Measurements from ENCODE around the gene PHYHIPL. TPM values are rescaled to one million over a fixed set of nuclear protein-coding genes. Genes with fewer than 3 reads are reported as not detected.

Gene PHYHIPL
- total and polyA plus RNA-seq, 2 donors (not counting 3 experiments of a cell fraction or from before 2014, with no cell fraction given), result not detected

GRCh38 chr10:59289853-59290252 is 113.4 kb downstream of the PHYHIPL start:
- no peak for FAIRE-seq
- Histone ChIP-seq H2AFZ (ENCODE audit: low read depth, low read length) (no peak overlapping the region), H3K9me1 (replicated peaks; ENCODE audit: control insufficient read depth, extremely low read depth, insufficient read depth, low read length) (no peaks in the 10 kb centered on the region), H3K9me3 (replicated peaks; ENCODE audit: control insufficient read depth, insufficient read depth, low read length) (no peaks in the 10 kb centered on the region), H3K4me1 (ENCODE audit: control insufficient read depth, extremely low read depth, insufficient read depth, low read length) (no peaks in the 10 kb centered on the region), H3K36me3 (ENCODE audit: control insufficient read depth in 2 of 2, extremely low read depth in 1 of 2, insufficient read depth in 2 of 2, low read length in 2 of 2) (no peaks in the 10 kb centered on the region), H3K4me2 (ENCODE audit: insufficient read depth, low read length) (no peak overlapping the region), H3K79me2 (ENCODE audit: control insufficient read depth, insufficient read depth, low read length) (no peaks in the 10 kb centered on the region), H3K27me3 (ENCODE audit: control insufficient read depth in 2 of 2, insufficient read depth in 2 of 2, low read length in 2 of 2) (no peaks in the 10 kb centered on the region), H3K27ac (ENCODE audit: insufficient read depth, low read depth, low read length) (no peak overlapping the region), H3K4me3 (replicated peaks in 1 of 3; ENCODE audit: insufficient read depth in 1 of 3, low read depth in 1 of 3, low read length in 3 of 3) (no peak overlapping the region), H4K20me1 (replicated peaks; ENCODE audit: control insufficient read depth, extremely low read depth, insufficient read depth, low read length) (no peaks in the 10 kb centered on the region), H3K9ac (replicated peaks; ENCODE audit: extremely low read depth, insufficient read depth, low read length) (no peak overlapping the region)
- no TSS peak for BruUV-seq (replicated peaks)
- dilution Hi-C loops (cut with MboI; ENCODE audit: extremely low pct_ligation_motif_present, low sequenced_read_pairs) (no loop called here), intact Hi-C loops (cut with micrococcal nuclease) (no loop called here)
- no peak for DNase-seq (ENCODE audit: low read depth, low spot score)
- TF ChIP-seq EZH2 (IDR thresholded peaks at IDR 0.05; ENCODE audit: borderline replicate concordance, low read depth, low read length, severe bottlenecking), result no peak
- ChIA-PET CTCF (no interaction called here), POLR2A (no interaction called here)

GRCh38 chr10:59290448-59290847 is 114.0 kb downstream of the PHYHIPL start:
- POLR2A ChIA-PET, result no interaction called here
- H3K36me3 ChIP-seq (ENCODE audit: control insufficient read depth in 2 of 2, extremely low read depth in 1 of 2, insufficient read depth in 2 of 2, low read length in 2 of 2), result no peaks in the 10 kb centered on the region
- dilution Hi-C loops (cut with MboI; ENCODE audit: extremely low pct_ligation_motif_present, low sequenced_read_pairs) (no loop called here), intact Hi-C loops (cut with micrococcal nuclease) (no loop called here)
- FAIRE-seq, result no peak
- BruUV-seq (replicated peaks), result no TSS peak
- no peaks in the 10 kb centered on the region for H4K20me1 ChIP-seq (replicated peaks; ENCODE audit: control insufficient read depth, extremely low read depth, insufficient read depth, low read length)
- TF ChIP-seq POLR2A (IDR thresholded peaks at IDR 0.05; ENCODE audit: low read depth, low read length) (no peak), JUN (IDR thresholded peaks at IDR 0.05; ENCODE audit: borderline replicate concordance, insufficient read depth, insufficient read length, low read depth) (no peak), POLR2AphosphoS5 (IDR thresholded peaks at IDR 0.05; ENCODE audit: insufficient read depth, low read depth, low read length) (no peak), GATA2 (IDR thresholded peaks at IDR 0.05; ENCODE audit: insufficient read depth, insufficient read length, low read depth, low read length) (no peak), FOS (IDR thresholded peaks at IDR 0.05; ENCODE audit: borderline replicate concordance, insufficient read depth, low read length) (no peak), EZH2 (IDR thresholded peaks at IDR 0.05; ENCODE audit: borderline replicate concordance, low read depth, low read length, severe bottlenecking) (no peak), CTCF (IDR thresholded peaks at IDR 0.05; ENCODE audit: extremely low read depth in 1 of 2, insufficient read depth in 1 of 2, low read depth in 1 of 2, low read length in 2 of 2) (no peak), MAX (IDR thresholded peaks at IDR 0.05; ENCODE audit: insufficient read depth, insufficient read length) (no peak), MYC (IDR thresholded peaks at IDR 0.05; ENCODE audit: low read depth, low read length) (no peak)
- CTCF ChIA-PET, result no interaction called here
- no peaks in the 10 kb centered on the region for H3K4me1 ChIP-seq (ENCODE audit: control insufficient read depth, extremely low read depth, insufficient read depth, low read length)
- DNase-seq (ENCODE audit: low read depth, low spot score), result no peak
- H3K27ac ChIP-seq (ENCODE audit: insufficient read depth, low read depth, low read length), result no peak overlapping the region
- H2AFZ ChIP-seq (ENCODE audit: low read depth, low read length), result no peak overlapping the region
- no peaks in the 10 kb centered on the region for H3K9me3 ChIP-seq (replicated peaks; ENCODE audit: control insufficient read depth, insufficient read depth, low read length)
- H3K4me3 ChIP-seq (replicated peaks in 1 of 3; ENCODE audit: insufficient read depth in 1 of 3, low read depth in 1 of 3, low read length in 3 of 3), result no peak overlapping the region
- no peak overlapping the region for H3K9ac ChIP-seq (replicated peaks; ENCODE audit: extremely low read depth, insufficient read depth, low read length)
- H3K9me1 ChIP-seq (replicated peaks; ENCODE audit: control insufficient read depth, extremely low read depth, insufficient read depth, low read length), result no peaks in the 10 kb centered on the region
- no peaks in the 10 kb centered on the region for H3K27me3 ChIP-seq (ENCODE audit: control insufficient read depth in 2 of 2, insufficient read depth in 2 of 2, low read length in 2 of 2)
- no peak overlapping the region for H3K4me2 ChIP-seq (ENCODE audit: insufficient read depth, low read length)
- no peaks in the 10 kb centered on the region for H3K79me2 ChIP-seq (ENCODE audit: control insufficient read depth, insufficient read depth, low read length)

Measured in endothelial cell of umbilical vein (primary cell).